ENCODE measurements around the gene WNT4. TPM values are rescaled to one million over a fixed set of nuclear protein-coding genes. Genes with fewer than 3 reads are reported as not detected.

The WNT4 gene
- total and polyA plus RNA-seq, 2 of the 8 experiments (the other 6 are each of a cell fraction or from before 2014, with no cell fraction given): 1.3 to 6.6 TPM

DNA sequence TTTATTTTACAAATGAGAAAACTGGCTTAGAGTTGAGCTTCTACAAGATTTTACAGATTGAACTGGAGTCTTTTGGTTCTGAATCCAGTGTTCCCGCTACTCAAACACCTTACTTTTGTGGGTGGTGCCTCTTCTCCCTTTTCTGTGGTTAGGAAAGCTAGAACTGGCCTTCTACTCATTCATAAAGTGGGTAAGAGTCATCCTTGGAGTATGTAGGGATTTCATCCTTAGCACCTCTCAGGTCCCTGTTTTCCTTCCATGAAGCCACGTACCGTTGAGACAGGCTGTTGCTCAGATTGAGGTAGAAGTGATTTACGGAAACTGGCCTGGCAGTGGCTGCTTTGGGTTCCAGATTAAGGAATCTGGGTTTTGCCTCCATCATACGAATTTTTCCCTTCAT, 35.8 kb downstream of the WNT4 start:
- 80% methylated on average over 5 of the region's 5 CpGs; no CpG with 5 or more reads in 1 of the 2 experiments for WGBS, 2 experiments (ENCODE audit: extremely low coverage in 1 of 2, insufficient coverage in 1 of 2, insufficient read length in 1 of 2, insufficient replicate concordance in 2 of 2, low coverage in 1 of 2, low lambda C conversion rate in 2 of 2, missing lambda C conversion rate in 1 of 2)
- peaks cover 5 to 19% of the 10 kb centered on the region in 2 experiments; a peak in 3 of 4 replicates for H3K79me2 ChIP-seq (ENCODE audit: control insufficient read depth in 1 of 2, insufficient read depth in 2 of 2, low read length in 2 of 2)
- H3K4me2 ChIP-seq (ENCODE audit: insufficient read depth in 1 of 2, low read depth in 2 of 2, low read length in 2 of 2): no peak overlapping the region
- H3K79me1 ChIP-seq (ENCODE audit: low read depth, low read length): peaks cover 2% of the 10 kb centered on the region; the same call in 1 of the 2 replicates
- H3K56ac ChIP-seq (replicated peaks; ENCODE audit: insufficient read length, low read depth, low read length): no peak overlapping the region
- no peak overlapping the region for H3K14ac ChIP-seq (ENCODE audit: insufficient read length)
- no peak overlapping the region for H4K5ac ChIP-seq (ENCODE audit: insufficient read length, low read depth, low read length)
- no peak overlapping the region for H4K8ac ChIP-seq (ENCODE audit: extremely low read depth, insufficient read depth, low read length)
- no peak overlapping the region for H2BK120ac ChIP-seq (replicated peaks; ENCODE audit: low read depth, low read length)
- TF ChIP-seq BRCA1 (IDR thresholded peaks at IDR 0.05; ENCODE audit: low read depth, low read length) (no peak), SP2 (IDR thresholded peaks at IDR 0.05; ENCODE audit: low read length) (no peak), POLR2A (IDR thresholded peaks at IDR 0.05; ENCODE audit: control extremely low read depth in 1 of 2, low read depth in 2 of 2, low read length in 2 of 2) (no peak)
- H3K9ac ChIP-seq (replicated peaks in 1 of 4; ENCODE audit: extremely low read depth in 1 of 4, low read depth in 3 of 4, low read length in 3 of 4): no peak overlapping the region
- H2AK5ac ChIP-seq (ENCODE audit: low read depth, low read length): no peak overlapping the region
- no peaks in the 10 kb centered on the region for H3K9me3 ChIP-seq (ENCODE audit: insufficient read depth in 2 of 2, low read depth in 1 of 2, low read length in 1 of 2)
- H4K91ac ChIP-seq (replicated peaks; ENCODE audit: insufficient read length, low read length): no peak overlapping the region
- no peak overlapping the region for H3K27ac ChIP-seq (ENCODE audit: low read depth, low read length)
- H3K4me3 ChIP-seq (ENCODE audit: extremely low read depth in 1 of 4, insufficient read depth in 2 of 4, low read depth in 3 of 4, low read length in 4 of 4): no peak overlapping the region
- no peaks in the 10 kb centered on the region for H3K27me3 ChIP-seq (replicated peaks in 1 of 4; ENCODE audit: control insufficient read depth in 3 of 4, extremely low read depth in 1 of 4, insufficient read depth in 3 of 4, low read length in 3 of 4)
- H3K23me2 ChIP-seq (ENCODE audit: low read depth, low read length): no peaks in the 10 kb centered on the region
- no peak overlapping the region for H2BK5ac ChIP-seq (ENCODE audit: low read depth, low read length)
- no peak overlapping the region for H2BK15ac ChIP-seq (ENCODE audit: low read length)
- ChIA-PET POLR2A (ENCODE audit: partially characterized antibody) (interaction anchor here (1.1 kb wide), 1 partner anchor 14 kb away, joined by 3 read pairs; no protein-coding TSS in a partner anchor), CTCF (ENCODE audit: partially characterized antibody) (interaction anchor here (0.9 to 8.1 kb wide), 8 partner anchors 10 to 333 kb away, joined by 3 to 46 read pairs (median 4); no protein-coding TSS in a partner anchor)
- peaks cover 0 to 2% of the 10 kb centered on the region in 2 experiments for H4K20me1 ChIP-seq (replicated peaks in 1 of 2; ENCODE audit: control insufficient read depth in 1 of 2, insufficient read depth in 2 of 2, low read length in 2 of 2)
- DNase-seq (ENCODE audit: low read depth in 1 of 2, low spot score in 2 of 2) (no peak), FAIRE-seq (no peak)
- no peak overlapping the region for H2BK12ac ChIP-seq (ENCODE audit: low read depth, low read length)
- H2BK20ac ChIP-seq (ENCODE audit: low read length): no peak overlapping the region
- no peak overlapping the region for H3K4ac ChIP-seq (replicated peaks; ENCODE audit: insufficient read length, low read depth, low read length)
- H3K18ac ChIP-seq (ENCODE audit: extremely low read depth, low read length): no peak overlapping the region
- H2AFZ ChIP-seq (ENCODE audit: low read length): no peak overlapping the region
- H3K36me3 ChIP-seq (ENCODE audit: control insufficient read depth in 2 of 4, insufficient read depth in 4 of 4, low read length in 3 of 4): 0 out of 8 replicates have a peak, but pooled peaks cover 0 to 3% (median 0%) of the 10 kb centered on the region in 4 experiments
- H3K4me1 ChIP-seq (replicated peaks in 1 of 4; ENCODE audit: control insufficient read depth in 3 of 4, insufficient read depth in 4 of 4, low read length in 3 of 4): no peaks in the 10 kb centered on the region; a peak in 1 of 7 replicates
- no peak overlapping the region for H3K23ac ChIP-seq (ENCODE audit: insufficient read length)
